Neural progenitor cell (in vitro differentiated cells): ENCODE measurements around the gene VCAN. TPM values are rescaled to one million over a fixed set of nuclear protein-coding genes. Genes with fewer than 3 reads are reported as not detected.

ENCODE experiments used
- DNase-seq: peaks from one replicate; pipeline ENCODE4 v3.0.0-alpha.2; 2016; ENCODE audit warnings: low spot score
- H2AFZ ChIP-seq: fragments of 200-600 bp; sonication (generic); replicated peaks from 2 replicates; pipeline ENCODE4 v1.6.1; 2016; ENCODE audit warnings: antibody characterized with exemption
- H3F3A ChIP-seq: fragments of 200-600 bp; sonication (generic); 2 replicates; pipeline ENCODE4 v1.6.1; 2016; ENCODE audit warnings: antibody characterized with exemption, low read depth
- H3K27ac ChIP-seq: fragments of 200-600 bp; sonication (generic); 2 replicates; pipeline ENCODE4 v1.5.1; 2016; ENCODE audit warnings: mild to moderate bottlenecking
- H3K27me3 ChIP-seq: fragments of 200-600 bp; sonication (generic); 2 replicates; pipeline ENCODE4 v1.6.1; 2016; ENCODE audit warnings: mild to moderate bottlenecking, moderate library complexity
- H3K36me3 ChIP-seq: fragments of 200-600 bp; sonication (generic); 2 replicates; pipeline ENCODE4 v1.5.1; 2016
- H3K4me1 ChIP-seq: fragments of 200-600 bp; sonication (generic); 2 replicates; pipeline ENCODE4 v1.6.1; 2016; ENCODE audit warnings: mixed run types
- H3K4me2 ChIP-seq: fragments of 200-600 bp; sonication (generic); 2 replicates; pipeline ENCODE4 v1.6.1; 2016
- H3K4me3 ChIP-seq: fragments of 200-600 bp; sonication (generic); 2 replicates; pipeline ENCODE4 v1.5.1; 2016
- H3K79me2 ChIP-seq: fragments of 200-600 bp; sonication (generic); 2 replicates; pipeline ENCODE4 v1.6.1; 2016; ENCODE audit warnings: low read depth
- H3K9ac ChIP-seq: fragments of 200-600 bp; sonication (generic); 2 replicates; pipeline ENCODE4 v1.6.1; 2016
- H3K9me3 ChIP-seq: fragments of 200-600 bp; sonication (generic); 2 replicates; pipeline ENCODE4 v1.5.1; 2016; ENCODE audit warnings: low read depth
- H4K20me1 ChIP-seq: fragments of 200-600 bp; sonication (generic); 2 replicates; pipeline ENCODE4 v1.6.1; 2016; ENCODE audit warnings: low read depth
- H3K27ac Mint-ChIP-seq: 3 replicates; pipeline ENCODE4 v1.8.0; 2021; ENCODE audit warnings: mixed read lengths
- H3K27me3 Mint-ChIP-seq: 2 replicates; pipeline ENCODE4 v1.8.0; 2022; ENCODE audit warnings: low read depth, mild to moderate bottlenecking, inconsistent platforms, moderate library complexity, mixed read lengths; ENCODE audit not compliant: insufficient read depth
- H3K36me3 Mint-ChIP-seq: 3 replicates; pipeline ENCODE4 v1.8.0; 2021; ENCODE audit warnings: mixed read lengths
- H3K4me1 Mint-ChIP-seq: 3 replicates; pipeline ENCODE4 v1.8.0; 2021; ENCODE audit warnings: mixed read lengths
- H3K4me3 Mint-ChIP-seq: 3 replicates; pipeline ENCODE4 v1.8.0; 2021; ENCODE audit warnings: mild to moderate bottlenecking, moderate library complexity, mixed read lengths
- H3K9me3 Mint-ChIP-seq: 3 replicates; pipeline ENCODE4 v1.8.0; 2020; ENCODE audit warnings: mixed read lengths
- CTCF ChIP-seq: fragments of 200-600 bp; sonication (generic); IDR thresholded peaks from 2 replicates; pipeline ENCODE4 v1.5.1; 2017; ENCODE audit warnings: antibody characterized with exemption, mild to moderate bottlenecking
- EZH2 ChIP-seq: fragments of 200-600 bp; sonication (generic); IDR thresholded peaks from 2 replicates; pipeline ENCODE4 v1.6.1; 2017; ENCODE audit warnings: antibody characterized with exemption, mild to moderate bottlenecking, moderate library complexity
- EZH2phosphoT487 ChIP-seq: fragments of 200-600 bp; sonication (generic); IDR thresholded peaks from 2 replicates; pipeline ENCODE4 v1.6.1; 2017; ENCODE audit warnings: antibody characterized with exemption
- total RNA-seq: library from RNA; depleted of rRNA; stranded (reverse); fragments of >200 nt; gene quantifications from 2 replicates; pipeline ENCODE4 v1.2.3, GENCODE V29; 2015; ENCODE audit warnings: low replicate concordance

Gene VCAN
- total RNA-seq, 1 donor from 2014 or later, result 101 TPM

GRCh38 chr5:83441747-83442146 lies 29.8 kb upstream of the VCAN start:
- TF ChIP-seq CTCF (no peak), EZH2 (no peak), EZH2phosphoT487 (no peak)
- no peaks in the 10 kb centered on the region for H3K27me3 ChIP-seq
- no peak overlapping the region for H3K9ac ChIP-seq
- Mint-ChIP-seq H3K4me1 (no peaks in the 10 kb centered on the region), H3K9me3 (peaks cover 3% of the 10 kb centered on the region), H3K4me3 (no peak overlapping the region), H3K36me3 (no peaks in the 10 kb centered on the region), H3K27ac (no peak overlapping the region), H3K27me3 (no peaks in the 10 kb centered on the region)
- no peaks in the 10 kb centered on the region for H3F3A ChIP-seq
- no peak overlapping the region for H3K4me2 ChIP-seq
- no peaks in the 10 kb centered on the region for H4K20me1 ChIP-seq
- H3K79me2 ChIP-seq, result no peaks in the 10 kb centered on the region
- no peaks in the 10 kb centered on the region for H3K9me3 ChIP-seq
- H3K36me3 ChIP-seq, result no peaks in the 10 kb centered on the region
- no peak overlapping the region for H3K4me3 ChIP-seq
- H3K4me1 ChIP-seq, result no peaks in the 10 kb centered on the region
- no peak overlapping the region for H2AFZ ChIP-seq
- no peak overlapping the region for H3K27ac ChIP-seq
- DNase-seq, result no peak

- Histone ChIP-seq H3K27ac (no peak overlapping the region), H3K36me3 (no peaks in the 10 kb centered on the region), H3F3A (no peaks in the 10 kb centered on the region), H3K4me1 (no peaks in the 10 kb centered on the region), H4K20me1 (no peaks in the 10 kb centered on the region), H3K79me2 (no peaks in the 10 kb centered on the region), H2AFZ (no peak overlapping the region), H3K4me2 (no peak overlapping the region), H3K9me3 (no peaks in the 10 kb centered on the region), H3K9ac (no peak overlapping the region), H3K27me3 (no peaks in the 10 kb centered on the region), H3K4me3 (no peak overlapping the region)
- no peak for DNase-seq
- no peak overlapping the region for H3K4me3 Mint-ChIP-seq
- TF ChIP-seq EZH2phosphoT487 (no peak), EZH2 (no peak), CTCF (no peak)
- no peaks in the 10 kb centered on the region for H3K36me3 Mint-ChIP-seq
- H3K9me3 Mint-ChIP-seq, result no peaks in the 10 kb centered on the region
- no peak overlapping the region for H3K27ac Mint-ChIP-seq
- H3K27me3 Mint-ChIP-seq, result no peaks in the 10 kb centered on the region
- H3K4me1 Mint-ChIP-seq, result no peaks in the 10 kb centered on the region
These were observed 28.0 kb upstream of the VCAN start for GRCh38 chr5:83443534-83443933.

GRCh38 chr5:83444445-83444844 lies 27.1 kb upstream of the VCAN start:
- no peak overlapping the region for H3K27ac ChIP-seq
- no peaks in the 10 kb centered on the region for H3K36me3 Mint-ChIP-seq
- DNase-seq, result no peak
- H3K27ac Mint-ChIP-seq, result no peak overlapping the region
- no peak overlapping the region for H3K4me2 ChIP-seq
- H2AFZ ChIP-seq, result no peak overlapping the region
- H3K9ac ChIP-seq, result no peak overlapping the region
- no peaks in the 10 kb centered on the region for H3K36me3 ChIP-seq
- H3K4me3 ChIP-seq, result no peak overlapping the region
- no peaks in the 10 kb centered on the region for H3K79me2 ChIP-seq
- H3K4me3 Mint-ChIP-seq, result no peak overlapping the region
- no peaks in the 10 kb centered on the region for H3K4me1 ChIP-seq
- no peaks in the 10 kb centered on the region for H3K27me3 ChIP-seq
- H3K27me3 Mint-ChIP-seq, result no peaks in the 10 kb centered on the region
- no peaks in the 10 kb centered on the region for H3F3A ChIP-seq
- TF ChIP-seq EZH2 (no peak), EZH2phosphoT487 (no peak), CTCF (no peak)
- H4K20me1 ChIP-seq, result no peaks in the 10 kb centered on the region
- H3K4me1 Mint-ChIP-seq, result no peaks in the 10 kb centered on the region
- no peaks in the 10 kb centered on the region for H3K9me3 ChIP-seq
- H3K9me3 Mint-ChIP-seq, result no peaks in the 10 kb centered on the region
